GM12878 (cell line): ENCODE data around the gene GPR107.

Experiments
- CREM ChIP-seq: IDR thresholded peaks from 2 replicates; pipeline ENCODE4 v1.6.1; 2014; ENCODE audit warnings: antibody characterized with exemption, low read depth
- NFYB ChIP-seq: IDR thresholded peaks from 2 replicates; pipeline ENCODE4 v1.6.1; 2011; ENCODE audit warnings: low read depth, mild to moderate bottlenecking, low read length, improper control_type of control experiment, moderate library complexity; ENCODE audit not compliant: insufficient read depth
- NR2F1 ChIP-seq: fragments of 450-650 bp; conservative IDR thresholded peaks from 2 replicates; pipeline ENCODE4 v1.6.1; 2017; ENCODE audit warnings: mild to moderate bottlenecking

DNA sequence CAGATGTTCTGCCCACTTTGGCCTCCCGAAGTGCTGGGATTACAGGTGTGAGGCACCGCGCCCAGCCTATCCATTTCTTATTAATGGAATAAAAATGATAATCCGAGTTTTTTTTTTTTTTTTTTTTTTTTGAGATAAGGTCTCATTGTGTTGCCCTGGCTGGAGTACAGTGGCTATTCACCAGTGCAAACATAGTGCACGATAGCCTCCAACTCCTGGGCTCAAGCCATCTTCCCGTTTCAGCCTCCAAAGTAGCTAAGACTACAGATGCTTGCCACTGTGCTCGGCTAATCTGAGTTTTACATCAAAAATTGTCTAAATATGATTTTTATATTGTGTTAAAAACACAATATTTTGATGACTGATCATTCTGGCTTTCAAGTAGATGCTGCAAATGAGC is 6.6 kb downstream of the GPR107 start:
- TF ChIP-seq NFYB (no peak), NR2F1 (no peak), CREM (no peak)
